Measurements from ENCODE around the gene ACSL6.

ACSL6 gene

DNA sequence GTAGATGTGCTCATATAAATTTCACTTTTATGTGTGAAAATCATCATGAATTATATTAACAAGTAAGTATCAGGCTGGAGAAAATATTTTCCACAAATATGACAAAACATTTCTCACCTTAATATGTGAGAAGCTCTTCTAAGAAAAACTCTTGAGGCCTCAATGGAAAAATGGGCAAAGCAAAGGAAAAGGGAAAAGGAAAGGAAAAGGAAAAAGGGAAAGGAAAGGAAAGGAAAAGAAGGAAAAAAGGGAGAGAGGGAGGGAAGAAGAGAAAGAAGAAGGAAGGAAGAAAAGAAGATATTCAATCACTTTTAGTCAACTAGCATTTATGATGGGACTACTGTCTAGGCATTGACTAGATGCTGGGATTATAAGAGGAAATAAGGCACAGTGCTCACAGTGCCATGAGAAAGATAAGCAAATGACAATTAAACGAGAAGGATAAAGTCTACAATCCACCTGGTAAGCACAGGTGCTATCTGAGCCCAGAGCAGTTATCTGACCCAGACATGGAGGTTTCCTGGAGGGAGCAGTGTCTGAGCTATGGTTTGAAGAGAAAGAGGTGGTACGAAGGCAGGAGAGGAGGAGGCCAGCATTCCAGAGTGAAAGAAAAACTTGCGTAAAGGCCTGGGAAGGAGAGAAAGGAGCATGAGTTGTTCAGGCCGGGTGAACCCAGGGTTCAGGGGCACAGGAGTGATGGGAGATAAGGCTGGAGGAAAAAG lies 18.3 kb upstream of the ACSL6 start:
- TF ChIP-seq, protein P1, sequence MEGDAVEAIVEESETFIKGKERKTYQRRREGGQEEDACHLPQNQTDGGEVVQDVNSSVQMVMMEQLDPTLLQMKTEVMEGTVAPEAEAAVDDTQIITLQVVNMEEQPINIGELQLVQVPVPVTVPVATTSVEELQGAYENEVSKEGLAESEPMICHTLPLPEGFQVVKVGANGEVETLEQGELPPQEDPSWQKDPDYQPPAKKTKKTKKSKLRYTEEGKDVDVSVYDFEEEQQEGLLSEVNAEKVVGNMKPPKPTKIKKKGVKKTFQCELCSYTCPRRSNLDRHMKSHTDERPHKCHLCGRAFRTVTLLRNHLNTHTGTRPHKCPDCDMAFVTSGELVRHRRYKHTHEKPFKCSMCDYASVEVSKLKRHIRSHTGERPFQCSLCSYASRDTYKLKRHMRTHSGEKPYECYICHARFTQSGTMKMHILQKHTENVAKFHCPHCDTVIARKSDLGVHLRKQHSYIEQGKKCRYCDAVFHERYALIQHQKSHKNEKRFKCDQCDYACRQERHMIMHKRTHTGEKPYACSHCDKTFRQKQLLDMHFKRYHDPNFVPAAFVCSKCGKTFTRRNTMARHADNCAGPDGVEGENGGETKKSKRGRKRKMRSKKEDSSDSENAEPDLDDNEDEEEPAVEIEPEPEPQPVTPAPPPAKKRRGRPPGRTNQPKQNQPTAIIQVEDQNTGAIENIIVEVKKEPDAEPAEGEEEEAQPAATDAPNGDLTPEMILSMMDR (IDR thresholded peaks at IDR 0.05; ENCODE audit: control insufficient read depth, insufficient read depth, low read depth, low read length, missing control alignments), result no peak
- H3K4me3 ChIP-seq (ENCODE audit: control insufficient read depth, low read depth, low read length), result no peak overlapping the region
- DNase-seq (ENCODE audit: low read depth), result no peak

DNA sequence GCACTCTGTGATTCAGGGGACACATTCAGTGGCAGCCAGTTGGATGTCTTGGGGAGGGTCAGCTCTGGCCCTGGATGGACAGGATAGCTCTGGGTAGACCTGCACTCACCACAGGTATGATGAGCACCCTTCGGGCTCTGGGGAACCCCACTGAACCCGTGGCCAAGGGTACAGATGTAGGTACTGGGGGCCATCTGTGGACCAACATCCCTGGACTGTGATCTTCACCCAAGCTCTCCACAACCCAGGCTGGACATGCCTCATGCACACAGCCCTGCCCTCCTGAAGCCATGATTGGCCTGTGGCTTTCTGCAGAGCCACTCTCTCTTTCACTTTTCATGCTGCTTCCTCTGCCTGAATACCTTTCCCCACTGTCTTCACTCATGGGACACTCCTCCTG lies 15.6 kb upstream of the ACSL6 start:
- TF ChIP-seq, protein P1 (IDR thresholded peaks at IDR 0.05; ENCODE audit: control insufficient read depth, insufficient read depth, low read depth, low read length, missing control alignments), result no peak

DNA sequence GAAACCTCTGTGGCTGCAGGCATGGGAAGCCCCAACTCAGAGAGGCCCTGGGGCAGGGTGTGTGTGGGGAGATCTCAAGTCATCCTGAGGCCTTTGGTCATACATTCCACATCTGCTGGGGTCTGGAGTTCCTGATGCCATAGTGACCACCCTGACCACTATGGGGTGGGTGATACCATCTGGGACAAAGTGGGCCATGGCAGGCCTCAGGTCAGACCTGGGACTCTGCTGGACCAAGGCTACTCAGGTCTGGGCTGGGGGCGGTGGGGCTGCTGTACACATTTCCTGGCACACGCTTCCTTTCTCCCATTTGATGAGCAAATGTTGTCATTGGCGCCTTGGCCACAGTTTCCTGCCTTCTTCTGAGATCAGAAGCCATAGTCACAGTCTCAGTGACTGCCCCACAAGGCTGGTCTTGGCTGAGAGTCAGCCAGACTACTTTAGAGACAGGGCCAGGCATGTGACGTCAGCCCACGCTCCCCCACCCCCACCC lies 15.1 kb upstream of the ACSL6 start:
- H3K4me3 ChIP-seq (ENCODE audit: control insufficient read depth, low read depth, low read length), result no peak overlapping the region
- no peak for DNase-seq (ENCODE audit: low read depth)
- TF ChIP-seq, protein P1 (IDR thresholded peaks at IDR 0.05; ENCODE audit: control insufficient read depth, insufficient read depth, low read depth, low read length, missing control alignments), result no peak

More for the DNA sequence above, 15.6 kb upstream of the ACSL6 start:
- no peak for DNase-seq (ENCODE audit: low read depth)
- no peak overlapping the region for H3K4me3 ChIP-seq (ENCODE audit: control insufficient read depth, low read depth, low read length)

DNA sequence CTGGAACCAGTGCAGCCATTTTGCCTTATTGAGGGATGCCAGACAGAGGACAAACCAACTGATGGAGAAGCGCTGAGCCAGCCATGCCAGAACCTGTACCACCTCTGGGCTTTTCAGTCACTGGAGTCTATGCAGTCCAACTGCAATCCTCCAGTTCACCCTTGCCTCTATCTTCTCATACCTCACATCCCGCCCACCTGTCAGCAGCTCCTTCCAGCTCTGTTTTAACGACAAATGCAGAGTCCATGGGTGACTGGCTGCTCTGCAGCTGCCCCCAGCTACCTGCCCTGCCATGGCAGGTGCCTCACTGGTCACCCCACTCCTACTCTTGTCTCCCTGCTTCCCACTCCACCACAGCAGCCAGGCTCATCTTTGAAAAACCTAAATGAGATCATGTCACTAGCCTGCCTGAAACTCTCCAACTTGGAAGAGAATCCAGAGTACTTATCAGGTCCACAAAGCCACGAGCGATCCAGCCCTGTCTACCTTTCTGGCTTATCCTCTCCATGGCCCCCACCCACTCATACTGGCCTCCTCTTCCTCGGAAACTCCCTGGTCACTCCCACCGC lies 14.0 kb upstream of the ACSL6 start:
- TF ChIP-seq, protein P1 (IDR thresholded peaks at IDR 0.05; ENCODE audit: control insufficient read depth, insufficient read depth, low read depth, low read length, missing control alignments), result no peak
- no peak overlapping the region for H3K4me3 ChIP-seq (ENCODE audit: control insufficient read depth, low read depth, low read length)
- no peak for DNase-seq (ENCODE audit: low read depth)

DNA sequence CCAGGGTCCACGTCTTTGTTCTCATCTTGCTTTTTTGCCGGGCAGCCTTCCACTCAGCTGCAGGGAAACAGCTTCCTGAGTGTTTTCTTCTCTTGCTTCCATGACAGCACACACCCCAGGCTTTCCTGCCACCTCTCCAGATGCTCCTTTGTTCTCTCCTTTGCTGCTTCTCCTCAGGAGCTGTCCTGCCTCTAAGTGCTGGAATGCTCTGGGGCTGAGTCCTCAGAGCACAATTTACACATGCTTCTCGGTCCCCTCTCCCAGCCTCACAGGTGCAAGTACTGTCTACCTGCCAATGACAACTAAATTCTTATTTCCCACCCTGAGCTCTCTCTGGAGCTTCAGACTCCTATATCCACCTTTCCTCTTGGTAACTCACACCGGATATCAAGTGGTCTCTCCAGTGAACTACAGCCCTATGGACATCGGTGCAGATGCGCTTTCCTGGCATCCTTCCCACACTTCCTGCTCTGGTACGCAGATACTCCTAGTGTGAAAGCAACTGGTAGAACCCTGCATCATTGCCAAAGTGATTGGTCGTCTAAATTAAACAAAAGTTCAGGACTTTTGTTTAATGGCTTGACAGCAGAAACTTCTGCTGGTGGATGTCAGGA lies 13.4 kb upstream of the ACSL6 start:
- no peak for DNase-seq (ENCODE audit: low read depth)
- H3K4me3 ChIP-seq (ENCODE audit: control insufficient read depth, low read depth, low read length), result no peak overlapping the region

DNA sequence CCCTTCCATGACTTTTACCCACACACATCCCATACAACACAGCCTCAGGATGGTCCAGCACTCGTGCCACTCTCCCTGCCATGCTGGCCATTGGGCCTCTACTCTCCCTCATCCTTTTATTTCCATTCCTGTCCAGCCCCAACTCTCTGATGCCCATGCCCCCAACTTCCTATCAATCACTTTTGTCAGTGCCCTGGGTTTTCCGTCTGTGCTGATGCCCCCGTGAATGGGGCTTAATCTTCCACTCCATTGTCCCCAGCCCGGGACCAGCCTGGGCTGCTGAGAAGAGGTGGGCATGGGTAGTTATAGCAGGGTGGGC lies 12.6 kb upstream of the ACSL6 start:
- TF ChIP-seq, protein P1 (IDR thresholded peaks at IDR 0.05; ENCODE audit: control insufficient read depth, insufficient read depth, low read depth, low read length, missing control alignments), result no peak
- DNase-seq (ENCODE audit: low read depth), result no peak

More for the DNA sequence above, 13.4 kb upstream of the ACSL6 start:
- TF ChIP-seq, protein P1 (IDR thresholded peaks at IDR 0.05; ENCODE audit: control insufficient read depth, insufficient read depth, low read depth, low read length, missing control alignments), result no peak

More for the DNA sequence above, 12.6 kb upstream of the ACSL6 start:
- no peak overlapping the region for H3K4me3 ChIP-seq (ENCODE audit: control insufficient read depth, low read depth, low read length)
